Activated B cell treated with CpG ODN at 0.5 μM for 24 hours (primary cell): Measurements from ENCODE around the gene PLCB4. TPM values are rescaled to one million over a fixed set of nuclear protein-coding genes. Genes with fewer than 3 reads are reported as not detected.

ENCODE experiments used
- ATAC-seq: fragments of 200-7000 bp; cut with Tn5 transposase; one replicate; pipeline ENCODE4 v1.10.0; 2021; ENCODE audit warnings: low read depth, mild to moderate bottlenecking, moderate library complexity
- CTCF ChIA-PET: fragments of 350-600 bp; sonication (Branson Sonifier 250); formaldehyde crosslinking; loops from one replicate; lab custom pipeline; 2021; ENCODE audit warnings: antibody characterized with exemption; lab: Charles Lee
- POLR2A ChIA-PET: fragments of 350-600 bp; sonication (Branson Sonifier 250); formaldehyde crosslinking; loops from one replicate; lab custom pipeline; 2021; ENCODE audit warnings: antibody characterized with exemption; lab: Charles Lee
- DNase-seq: peaks from one replicate; pipeline ENCODE4 v3.0.0; 2022
- H3K27ac Mint-ChIP-seq: one replicate; pipeline ENCODE4 v1.8.0; 2020; ENCODE audit warnings: mixed read lengths
- H3K27me3 Mint-ChIP-seq: one replicate; pipeline ENCODE4 v1.8.0; 2021; ENCODE audit warnings: mixed read lengths
- H3K36me3 Mint-ChIP-seq: one replicate; pipeline ENCODE4 v1.8.0; 2021; ENCODE audit warnings: low read depth, mixed read lengths
- H3K4me1 Mint-ChIP-seq: one replicate; pipeline ENCODE4 v1.8.0; 2021; ENCODE audit warnings: mixed read lengths
- H3K4me3 Mint-ChIP-seq: one replicate; pipeline ENCODE4 v1.8.0; 2020; ENCODE audit warnings: mild to moderate bottlenecking, mixed read lengths
- H3K9me3 Mint-ChIP-seq: one replicate; pipeline ENCODE4 v1.8.0; 2020; ENCODE audit warnings: mixed read lengths
- intact Hi-C: fragments of 100-400 bp; cut with micrococcal nuclease; formaldehyde crosslinking; loops from one replicate; pipeline ENCODE4 v1.15.1; 2024
- total RNA-seq: library from RNA; stranded (reverse); gene quantifications from 2 replicates; pipeline ENCODE4 v1.2.3, GENCODE V29; 2022
- TF ChIP-seq, protein P1 (sequence below): fragments of 200-600 bp; IDR thresholded peaks from one replicate; pipeline ENCODE4 v1.8.0; 2022; ENCODE audit warnings: antibody characterized with exemption, mild to moderate bottlenecking

Gene PLCB4
- total RNA-seq, 1 donor from 2014 or later = not detected

DNA sequence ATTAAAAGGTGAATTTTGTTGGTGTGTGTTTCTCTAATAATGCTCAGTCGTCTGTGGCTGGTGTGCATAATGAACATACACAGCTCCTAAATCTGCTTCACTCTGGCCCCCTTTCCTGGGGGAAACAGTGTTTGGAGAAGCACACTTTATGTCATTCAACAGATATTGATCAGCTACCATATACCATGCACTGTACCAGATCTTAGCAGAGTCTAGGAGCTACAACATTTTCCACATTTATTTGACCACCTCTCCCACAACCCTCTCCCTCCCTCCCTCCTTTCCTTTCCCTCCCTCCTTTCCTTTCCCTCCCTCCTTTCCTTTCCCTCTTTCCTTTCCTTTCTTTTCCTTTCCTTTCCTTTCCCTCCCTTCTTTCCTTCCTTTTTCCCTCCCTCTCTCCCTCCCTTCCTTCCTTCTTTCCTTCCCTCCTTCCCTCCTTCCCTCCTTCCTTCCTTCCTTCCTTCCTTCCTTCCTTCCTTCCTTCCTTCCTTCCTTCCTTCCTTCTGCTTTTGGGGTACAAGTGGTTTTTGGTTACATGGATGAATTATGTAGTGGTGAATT is 85.7 kb downstream of the PLCB4 start:
- H3K36me3 Mint-ChIP-seq = no peaks in the 10 kb centered on the region
- no peak overlapping the region for H3K4me3 Mint-ChIP-seq
- no peaks in the 10 kb centered on the region for H3K27me3 Mint-ChIP-seq
- H3K4me1 Mint-ChIP-seq = no peaks in the 10 kb centered on the region
- DNase-seq = no peak
- TF ChIP-seq, protein P1, sequence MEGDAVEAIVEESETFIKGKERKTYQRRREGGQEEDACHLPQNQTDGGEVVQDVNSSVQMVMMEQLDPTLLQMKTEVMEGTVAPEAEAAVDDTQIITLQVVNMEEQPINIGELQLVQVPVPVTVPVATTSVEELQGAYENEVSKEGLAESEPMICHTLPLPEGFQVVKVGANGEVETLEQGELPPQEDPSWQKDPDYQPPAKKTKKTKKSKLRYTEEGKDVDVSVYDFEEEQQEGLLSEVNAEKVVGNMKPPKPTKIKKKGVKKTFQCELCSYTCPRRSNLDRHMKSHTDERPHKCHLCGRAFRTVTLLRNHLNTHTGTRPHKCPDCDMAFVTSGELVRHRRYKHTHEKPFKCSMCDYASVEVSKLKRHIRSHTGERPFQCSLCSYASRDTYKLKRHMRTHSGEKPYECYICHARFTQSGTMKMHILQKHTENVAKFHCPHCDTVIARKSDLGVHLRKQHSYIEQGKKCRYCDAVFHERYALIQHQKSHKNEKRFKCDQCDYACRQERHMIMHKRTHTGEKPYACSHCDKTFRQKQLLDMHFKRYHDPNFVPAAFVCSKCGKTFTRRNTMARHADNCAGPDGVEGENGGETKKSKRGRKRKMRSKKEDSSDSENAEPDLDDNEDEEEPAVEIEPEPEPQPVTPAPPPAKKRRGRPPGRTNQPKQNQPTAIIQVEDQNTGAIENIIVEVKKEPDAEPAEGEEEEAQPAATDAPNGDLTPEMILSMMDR = no peak
- H3K9me3 Mint-ChIP-seq = peaks cover 10% of the 10 kb centered on the region
- ChIA-PET POLR2A (no interaction called here), CTCF (no interaction called here)
- intact Hi-C loops = no loop called here
- no peak for ATAC-seq
- H3K27ac Mint-ChIP-seq = no peak overlapping the region

DNA sequence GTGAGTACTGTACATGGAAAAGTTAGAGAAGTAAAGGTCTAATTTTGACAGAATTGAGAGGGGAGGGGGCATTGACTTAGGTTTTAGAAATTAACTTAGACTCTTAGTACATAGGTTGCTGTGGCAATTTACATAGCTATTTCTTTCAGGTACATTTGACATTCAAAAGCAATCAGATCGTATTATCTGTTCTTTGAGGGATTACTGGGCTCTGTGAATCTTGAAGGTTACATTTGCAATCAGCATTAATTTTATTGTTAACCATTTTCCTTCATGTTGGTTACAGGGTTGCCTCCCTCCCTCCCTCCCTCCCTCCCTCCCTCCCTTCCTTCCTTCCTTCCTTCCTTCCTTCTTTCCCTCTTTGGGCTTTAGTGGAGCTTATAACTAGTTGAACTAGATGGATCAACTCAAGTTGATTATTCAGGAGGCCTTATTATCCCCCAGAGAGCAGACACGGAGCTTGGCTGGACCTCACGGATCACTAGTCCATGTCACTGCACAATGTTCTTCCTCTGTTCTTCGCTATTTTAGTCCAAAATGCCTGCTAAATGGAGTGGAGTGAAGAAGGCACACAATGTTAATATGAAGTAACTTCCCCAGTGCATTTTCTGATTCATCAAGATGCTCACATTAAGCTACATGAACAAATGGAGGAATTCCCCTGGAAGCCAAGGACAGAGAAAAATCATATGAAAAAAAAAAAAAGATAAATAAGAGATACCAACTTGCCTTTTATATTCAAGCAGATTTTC is 87.8 kb downstream of the PLCB4 start:
- TF ChIP-seq, protein P1 = no peak
- H3K4me1 Mint-ChIP-seq = peaks cover 6% of the 10 kb centered on the region
- H3K36me3 Mint-ChIP-seq = no peaks in the 10 kb centered on the region
- CTCF ChIA-PET = no interaction called here
- no peak overlapping the region for H3K4me3 Mint-ChIP-seq
- peaks cover 2% of the 10 kb centered on the region for H3K27me3 Mint-ChIP-seq
- H3K9me3 Mint-ChIP-seq = peaks cover 7% of the 10 kb centered on the region
- POLR2A ChIA-PET = no interaction called here
- ATAC-seq = no peak
- DNase-seq = no peak
- H3K27ac Mint-ChIP-seq = no peak overlapping the region
- intact Hi-C loops = no loop called here

DNA sequence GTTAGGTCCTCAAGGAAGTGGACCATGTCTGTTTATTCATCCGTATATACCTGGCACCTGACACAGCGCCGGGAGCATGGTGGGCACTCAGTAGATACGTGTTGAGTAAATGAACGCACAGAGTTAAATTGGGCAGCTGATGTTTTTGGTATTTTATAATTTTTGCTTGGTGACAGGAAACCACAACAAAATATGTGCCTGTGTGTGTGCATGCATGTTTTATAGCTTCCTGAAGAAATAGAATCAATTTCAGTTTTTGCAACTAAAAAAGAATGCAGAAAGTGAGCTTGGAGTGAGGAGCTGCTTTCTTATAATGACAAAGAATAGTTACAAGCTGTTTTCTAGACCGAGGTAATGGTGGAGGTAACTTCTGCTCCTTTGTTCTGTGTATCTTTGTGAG is 91.4 kb downstream of the PLCB4 start:
- Mint-ChIP-seq H3K27ac (no peak overlapping the region), H3K9me3 (no peaks in the 10 kb centered on the region)
- POLR2A ChIA-PET = no interaction called here

DNA sequence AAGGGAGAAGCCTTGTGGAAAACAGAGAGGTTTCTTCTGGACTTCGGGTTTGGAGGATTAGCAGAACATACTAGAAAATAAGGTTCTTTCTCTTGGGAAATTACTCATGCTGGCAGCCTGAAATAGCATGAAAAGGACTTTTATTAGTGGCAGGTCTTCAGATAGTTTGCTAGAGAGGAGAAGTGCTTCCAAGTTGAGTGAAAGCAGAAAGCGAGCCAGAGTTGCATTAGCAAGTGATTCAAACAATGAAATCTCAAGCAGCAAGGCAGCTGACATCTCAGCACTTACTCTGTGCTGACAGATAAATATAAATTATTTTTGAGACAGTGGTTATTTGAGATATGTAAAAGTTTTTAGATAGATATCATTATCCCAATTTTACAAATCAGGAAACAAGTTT is 91.9 kb downstream of the PLCB4 start:
- no peak for ATAC-seq
- CTCF ChIA-PET = no interaction called here
- Mint-ChIP-seq H3K9me3 (no peaks in the 10 kb centered on the region), H3K36me3 (no peaks in the 10 kb centered on the region), H3K27ac (no peak overlapping the region), H3K27me3 (peaks cover 2% of the 10 kb centered on the region), H3K4me3 (no peak overlapping the region), H3K4me1 (peaks cover 6% of the 10 kb centered on the region)
- intact Hi-C loops = no loop called here
- no peak for DNase-seq
- TF ChIP-seq, protein P1 = no peak
- POLR2A ChIA-PET = no interaction called here

More for the DNA sequence above, 91.4 kb downstream of the PLCB4 start:
- Mint-ChIP-seq H3K36me3 (no peaks in the 10 kb centered on the region), H3K27me3 (peaks cover 2% of the 10 kb centered on the region), H3K4me3 (no peak overlapping the region), H3K4me1 (peaks cover 6% of the 10 kb centered on the region)
- CTCF ChIA-PET = no interaction called here
- no peak for DNase-seq
- TF ChIP-seq, protein P1 = no peak
- intact Hi-C loops = no loop called here
- no peak for ATAC-seq

DNA sequence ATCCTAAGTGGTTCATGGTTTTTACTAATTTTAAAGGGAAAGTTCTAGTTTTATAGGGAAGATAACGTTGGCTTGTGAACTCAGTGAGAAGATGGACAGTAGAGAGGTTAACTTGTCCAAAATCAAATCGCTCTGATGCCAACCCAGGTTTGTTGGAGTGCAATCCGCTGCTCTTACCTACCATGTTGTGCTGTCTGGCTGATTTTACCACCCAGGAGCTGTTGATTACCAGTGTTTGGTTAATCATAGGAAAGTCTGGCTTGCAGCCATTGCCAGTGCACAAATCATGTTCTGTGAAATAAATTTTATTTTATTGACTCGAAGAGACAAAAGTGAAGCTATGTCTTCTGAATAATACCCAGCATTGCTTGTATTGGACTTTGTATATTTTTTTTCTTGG is 92.4 kb downstream of the PLCB4 start:
- Mint-ChIP-seq H3K36me3 (no peaks in the 10 kb centered on the region), H3K4me3 (no peak overlapping the region), H3K9me3 (no peaks in the 10 kb centered on the region), H3K27ac (no peak overlapping the region), H3K4me1 (peaks cover 6% of the 10 kb centered on the region), H3K27me3 (peaks cover 2% of the 10 kb centered on the region)
- DNase-seq = no peak
- ChIA-PET POLR2A (no interaction called here), CTCF (no interaction called here)
- ATAC-seq = no peak
- TF ChIP-seq, protein P1 = no peak
- intact Hi-C loops = no loop called here
